ENCODE results near the gene ADRA2B.

Gene ADRA2B

DNA sequence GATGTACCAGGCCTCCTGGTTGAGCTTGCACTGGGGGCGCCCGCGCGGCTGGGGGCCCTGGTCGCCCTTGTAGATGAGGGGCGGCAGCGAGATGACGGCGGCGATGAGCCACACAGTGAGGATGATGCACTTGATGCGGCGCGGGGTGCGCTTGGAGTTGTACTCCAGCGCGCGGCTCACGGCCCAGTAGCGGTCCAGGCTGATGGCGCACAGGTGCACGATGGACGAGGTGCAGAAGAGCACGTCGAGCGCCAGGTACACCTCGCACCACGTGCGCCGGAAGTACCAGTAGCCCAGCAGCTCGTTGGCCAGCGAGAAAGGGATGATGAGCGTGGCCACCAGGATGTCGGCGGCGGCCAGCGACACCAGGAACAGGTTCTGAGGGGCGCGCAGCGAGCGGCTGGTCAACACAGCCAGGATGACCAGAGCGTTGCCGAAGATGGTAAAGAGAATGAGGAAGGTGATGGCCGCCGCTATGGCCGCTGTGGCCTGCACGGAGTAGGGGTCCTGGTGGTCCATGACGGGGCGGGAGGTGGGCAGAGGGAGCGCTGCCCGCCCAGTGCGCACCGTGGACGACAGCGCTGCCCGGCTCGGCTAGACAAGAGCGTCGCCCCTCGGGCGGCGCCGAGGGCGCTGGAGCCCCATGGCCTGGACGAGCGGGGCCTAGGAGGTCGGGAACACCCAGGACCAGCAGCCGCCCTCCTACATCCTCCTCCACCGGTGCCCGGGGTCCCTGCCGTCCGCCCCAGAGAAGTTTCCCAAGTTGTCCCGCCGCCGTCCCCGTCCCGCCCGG is 544 bp downstream of the ADRA2B start:
- DNase-seq, result no peak

DNA sequence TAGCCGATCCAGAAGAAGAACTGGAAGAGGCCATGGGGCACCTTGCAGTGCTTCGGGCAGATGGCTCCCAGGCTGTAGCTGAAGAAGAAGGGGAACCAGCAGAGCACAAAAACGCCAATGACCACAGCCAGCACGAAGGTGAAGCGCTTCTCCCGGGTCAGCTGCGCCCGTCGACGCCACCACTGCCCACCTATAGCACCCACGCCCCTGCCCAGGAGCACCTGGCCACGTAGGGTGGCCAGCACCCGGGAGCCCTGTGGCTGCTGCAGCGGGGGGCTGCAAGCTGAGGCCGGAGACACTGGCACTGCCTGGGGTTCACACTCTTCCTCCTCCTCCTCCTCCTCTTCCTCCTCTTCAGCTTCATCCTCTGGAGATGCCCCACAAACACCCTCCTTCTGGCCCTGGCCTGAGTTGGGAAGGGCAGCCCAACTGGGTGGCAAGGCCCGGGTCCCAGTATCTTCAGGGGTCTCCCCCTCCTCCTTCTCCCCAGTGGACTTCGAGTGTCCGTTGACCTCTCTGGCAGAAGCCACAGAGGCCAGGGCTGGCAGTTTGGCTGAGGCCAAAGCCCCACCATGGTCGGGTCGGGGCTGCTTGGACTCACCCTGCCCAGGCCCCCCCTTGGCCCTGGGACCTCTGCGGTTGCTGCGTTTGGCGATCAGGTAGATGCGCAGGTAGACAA is 1.3 kb downstream of the ADRA2B start:
- DNase-seq, result no peak

DNA sequence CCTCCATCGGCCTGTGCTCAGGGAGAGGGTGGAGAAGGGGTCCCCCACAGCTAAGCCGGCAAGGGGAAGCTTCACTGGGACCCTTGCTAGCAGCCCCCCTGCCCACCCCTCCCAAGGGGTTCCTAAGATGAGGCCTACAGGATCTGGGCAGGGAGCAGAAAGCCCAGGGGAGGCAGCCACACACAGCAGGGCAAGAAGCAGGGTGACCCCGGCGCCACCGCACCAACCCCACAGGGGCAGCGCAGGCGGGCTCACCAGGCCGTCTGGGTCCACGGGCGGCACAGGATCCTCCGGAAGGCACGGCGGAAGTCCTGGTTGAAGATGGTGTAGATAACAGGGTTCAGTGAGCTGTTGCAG is 1.8 kb downstream of the ADRA2B start:
- DNase-seq, result no peak

DNA sequence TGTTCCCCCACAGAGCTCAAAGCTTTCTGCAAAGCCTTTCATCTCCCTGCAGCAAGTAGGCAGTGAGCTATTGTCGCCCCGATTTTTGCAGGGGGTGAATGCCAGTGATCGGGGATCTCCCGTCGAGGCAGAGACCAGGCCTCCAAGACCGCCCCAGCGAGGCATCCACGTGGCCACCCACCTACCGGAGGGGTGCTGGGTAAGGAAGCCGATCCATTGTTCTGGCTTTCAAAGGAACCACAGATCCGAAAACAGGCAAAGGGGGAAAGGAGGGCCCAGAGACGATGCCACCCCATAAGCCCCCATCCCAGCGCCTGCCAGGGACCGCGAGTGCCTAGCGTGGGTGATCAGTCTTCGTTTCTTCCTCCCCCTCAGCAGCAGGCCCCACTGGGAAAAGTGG is 2.4 kb downstream of the ADRA2B start:
- no peak for DNase-seq

DNA sequence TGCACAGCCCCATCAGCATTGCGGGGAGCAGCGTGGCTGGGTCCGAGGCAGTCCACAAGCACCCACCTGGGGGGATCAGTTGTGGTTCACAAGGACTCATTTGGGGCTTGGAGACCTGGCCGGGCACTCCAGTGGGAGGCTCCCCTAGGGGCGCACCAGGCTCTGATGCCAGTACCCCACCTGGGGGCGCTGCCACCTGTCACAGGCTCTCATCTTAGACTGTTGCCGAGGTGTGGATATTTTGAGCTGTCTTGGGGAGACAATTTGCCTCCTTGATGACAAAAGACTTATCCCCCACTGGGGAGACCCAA is 3.0 kb downstream of the ADRA2B start:
- no peak for DNase-seq

DNA sequence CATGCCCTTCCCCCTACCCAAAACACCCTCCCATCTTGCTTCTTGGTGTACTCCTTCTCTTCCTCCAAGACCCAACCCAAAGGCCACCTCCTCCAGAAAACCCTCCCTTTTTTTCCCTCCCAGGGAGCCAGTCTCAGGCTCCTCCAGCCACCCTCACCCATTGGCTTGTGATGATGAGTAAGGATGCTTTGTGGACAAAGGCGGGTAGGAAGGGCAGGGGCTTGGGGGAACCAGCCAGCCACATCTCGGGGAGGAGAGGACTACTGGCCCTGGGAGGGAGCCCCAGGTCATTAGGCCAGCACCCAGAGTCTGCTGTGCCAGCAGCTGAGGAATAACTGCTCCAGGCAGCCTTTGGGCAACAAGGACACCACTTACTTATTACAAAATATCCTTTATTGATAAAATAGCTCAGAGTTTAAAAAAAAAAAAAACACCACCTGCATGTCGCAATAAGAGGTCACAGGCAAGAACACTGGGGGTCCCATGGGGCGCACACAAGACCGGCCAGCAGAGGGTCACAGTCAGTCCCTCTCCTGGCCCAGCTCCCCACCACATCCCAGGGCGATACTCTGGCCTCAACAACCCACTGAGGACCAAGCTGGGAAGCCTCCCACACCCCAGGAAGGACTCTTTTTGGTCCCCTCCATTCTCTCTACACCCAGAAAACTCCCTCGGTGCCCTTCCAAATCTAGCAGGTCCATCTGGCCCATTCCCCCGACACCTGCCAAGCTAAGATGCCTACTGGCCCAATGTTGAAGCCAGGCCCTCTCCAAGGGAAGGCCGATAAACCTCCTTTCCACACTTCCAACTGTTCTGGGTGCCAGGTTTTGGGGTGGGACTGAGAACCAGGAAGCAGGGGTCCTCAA is 3.6 kb downstream of the ADRA2B start:
- no peak for DNase-seq

DNA sequence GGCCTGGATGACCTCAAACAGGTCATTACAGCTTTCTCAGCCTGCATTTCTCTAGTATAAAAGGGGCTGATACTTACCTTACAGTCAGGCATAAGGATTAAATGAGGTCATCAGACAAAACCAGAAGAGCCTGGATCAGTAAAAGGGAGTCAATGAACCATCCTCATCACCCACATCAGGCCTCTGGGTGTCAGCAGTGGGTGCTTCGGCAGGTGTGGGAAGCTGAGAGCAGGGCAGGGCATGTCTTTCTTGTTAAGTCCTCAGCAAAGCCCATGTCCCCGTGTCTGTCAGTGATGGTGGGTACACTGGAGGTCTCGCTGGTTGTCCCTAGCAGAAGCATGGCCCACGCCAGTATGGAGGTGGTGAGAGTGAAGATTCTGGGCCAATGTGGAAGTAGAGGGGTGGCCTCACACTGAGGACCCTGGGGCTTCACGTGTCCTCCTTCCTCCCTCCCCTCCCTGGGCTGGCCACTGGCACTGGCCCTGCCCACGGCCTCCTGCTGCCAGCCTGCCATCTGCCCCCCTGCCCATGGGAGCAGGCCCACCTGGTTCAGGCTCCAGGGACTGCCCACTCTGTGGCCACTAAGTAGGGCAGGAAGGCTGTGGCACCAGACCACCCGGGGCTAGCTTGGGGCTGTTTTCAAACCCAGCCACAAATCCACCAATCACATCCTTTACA is 4.4 kb downstream of the ADRA2B start:
- no peak for DNase-seq

DNA sequence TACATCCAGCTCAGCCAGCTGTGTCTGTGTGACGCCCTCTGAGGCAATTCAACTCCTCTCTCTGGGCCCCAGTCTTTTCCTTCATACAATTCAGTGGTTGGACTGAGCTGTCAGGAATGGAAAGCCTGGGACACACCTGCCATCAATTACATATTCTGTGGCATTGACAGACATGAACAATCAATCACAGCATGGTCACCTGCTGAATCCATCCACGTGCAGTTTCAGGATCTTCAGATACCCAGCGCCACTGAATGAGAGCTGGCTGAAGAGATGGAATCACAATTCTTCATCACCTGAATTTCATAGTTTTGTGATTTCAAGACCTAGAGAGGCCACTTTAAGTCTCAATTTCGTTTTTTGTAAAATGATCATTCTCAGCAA is 5.1 kb downstream of the ADRA2B start:
- DNase-seq, result no peak

DNA sequence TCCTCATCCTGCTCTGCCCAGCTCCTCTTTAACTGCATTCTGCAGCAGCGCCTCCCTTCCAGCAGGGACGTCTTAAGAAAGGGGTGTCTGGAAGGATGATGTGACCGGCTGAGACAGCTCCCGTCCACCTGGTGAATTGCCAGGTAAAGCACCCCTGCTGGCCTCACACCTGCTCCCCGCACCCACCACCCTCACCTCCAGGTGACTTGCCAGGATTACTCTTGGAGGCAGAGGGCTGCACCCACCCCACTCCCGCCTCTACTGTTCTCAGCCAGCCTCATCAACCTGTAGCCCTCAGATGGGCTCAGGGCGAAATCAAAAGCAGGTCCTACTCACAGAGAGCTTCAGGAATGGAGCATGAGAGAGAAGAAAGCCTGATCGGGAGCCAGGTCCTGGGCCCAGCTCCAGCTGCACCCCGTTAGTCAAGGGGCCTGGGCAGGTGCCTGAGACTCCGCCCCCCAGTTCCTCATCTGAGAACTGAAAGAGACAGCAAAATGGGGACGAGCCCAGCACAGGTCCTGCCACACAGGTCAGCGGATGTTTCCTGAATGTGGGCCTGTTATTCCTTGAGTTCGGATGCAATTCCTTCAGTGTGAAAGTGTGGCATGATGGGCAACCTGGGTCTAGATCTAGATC is 5.6 kb downstream of the ADRA2B start:
- no peak for DNase-seq

DNA sequence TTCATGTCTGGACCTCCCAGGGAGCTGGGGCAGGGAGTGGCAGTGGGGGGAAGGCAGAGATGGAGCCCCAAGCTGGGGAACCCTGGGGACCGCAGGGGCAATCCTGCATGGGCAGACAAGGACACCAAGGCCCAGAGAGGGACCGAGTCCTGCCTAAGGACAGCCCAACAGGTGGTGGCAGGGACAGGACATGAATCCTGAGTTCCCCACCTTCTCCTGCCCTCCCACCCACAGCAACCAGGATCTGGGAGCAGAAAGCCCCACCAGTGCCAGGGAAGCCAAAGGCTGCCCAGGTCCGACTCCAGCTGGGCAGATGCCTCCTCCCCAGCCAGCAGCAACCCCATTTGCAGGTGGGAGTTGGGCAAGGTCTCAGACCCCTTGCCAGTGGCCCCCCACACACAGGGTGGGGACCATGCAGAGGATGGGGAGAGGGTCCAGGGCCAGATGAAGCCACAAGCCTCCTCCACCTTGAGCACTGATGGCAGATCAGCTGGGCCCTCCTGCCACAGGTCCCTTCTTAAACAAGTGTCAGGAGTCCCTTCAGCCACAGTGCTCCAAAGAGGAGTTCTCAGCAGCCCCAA is 6.3 kb downstream of the ADRA2B start:
- DNase-seq, result no peak

DNA sequence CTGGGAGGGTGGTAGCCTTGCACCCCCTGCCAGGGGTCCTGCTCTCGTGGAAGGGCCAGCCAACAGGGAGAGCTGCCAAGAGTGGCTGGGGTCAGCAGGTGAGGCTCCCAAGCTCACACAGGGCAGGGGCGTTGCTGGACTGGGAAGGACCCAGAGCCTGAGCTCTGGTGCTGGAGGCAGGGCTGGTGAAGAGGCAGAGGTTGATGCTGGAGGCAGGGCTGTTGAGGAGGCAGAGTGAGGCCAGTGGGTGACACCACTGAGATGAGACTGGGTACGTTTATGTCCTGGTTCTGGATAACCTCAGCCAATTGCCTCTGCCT is 7.0 kb downstream of the ADRA2B start:
- DNase-seq, result no peak

DNA sequence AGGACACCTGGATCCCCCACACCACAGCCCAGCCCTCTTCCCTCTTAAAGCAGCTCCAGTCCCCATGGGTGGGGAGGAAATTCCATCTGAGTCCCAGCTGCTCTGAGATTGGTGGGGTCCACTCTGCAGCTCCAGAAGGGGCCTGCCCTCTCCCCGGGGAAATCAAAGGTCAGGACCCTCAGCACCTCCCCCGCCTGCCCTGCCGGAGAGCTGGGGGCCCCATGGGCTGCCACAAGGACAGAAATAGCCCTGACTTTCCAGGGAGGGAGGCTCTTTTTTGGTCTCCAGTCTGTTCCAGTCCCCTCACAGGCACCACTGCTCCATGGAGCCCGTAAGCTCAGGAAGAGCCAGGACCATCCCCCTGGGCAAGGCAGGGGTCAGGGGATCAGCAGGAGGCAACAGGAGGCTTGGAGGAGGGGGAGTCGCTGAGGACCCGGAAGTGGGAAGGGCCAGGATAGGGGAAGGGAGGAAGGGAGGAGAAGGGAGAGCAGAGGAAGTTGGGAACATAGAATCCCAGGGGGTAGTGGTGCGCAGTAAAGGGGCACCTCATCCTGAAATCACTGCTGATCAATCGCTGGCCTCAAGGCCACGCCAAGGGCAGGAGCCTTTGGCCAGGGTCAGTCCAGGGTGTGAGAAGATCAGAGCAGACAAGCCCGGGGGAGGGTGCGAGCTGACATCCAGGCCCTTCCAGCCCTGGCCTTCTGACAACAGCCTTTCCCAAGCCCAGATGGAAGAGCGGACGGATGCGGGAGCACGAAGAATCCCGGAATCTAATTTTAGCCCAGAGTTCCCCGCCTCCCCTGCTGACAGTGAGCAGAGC is 7.6 kb downstream of the ADRA2B start:
- no peak for DNase-seq

DNA sequence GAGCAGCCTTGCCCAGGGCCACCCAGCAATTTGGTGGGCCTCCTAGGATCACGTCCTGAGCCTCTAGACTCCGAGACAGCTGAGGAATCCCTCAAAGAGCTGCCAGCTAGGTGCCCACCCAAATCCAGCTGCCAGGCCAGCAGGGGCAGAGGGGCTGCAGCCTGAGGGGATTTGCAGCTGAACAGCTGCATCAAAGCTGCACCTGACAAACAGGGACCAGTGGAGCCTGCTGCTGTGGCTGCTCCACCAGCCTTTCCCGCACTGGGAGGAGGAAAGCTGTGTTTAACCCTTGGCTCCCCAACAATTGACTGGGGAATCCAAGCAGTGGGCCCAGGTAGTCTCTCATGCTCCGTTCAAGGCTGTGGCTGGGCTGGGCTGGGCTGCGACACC is 8.2 kb downstream of the ADRA2B start:
- no peak for DNase-seq

DNA sequence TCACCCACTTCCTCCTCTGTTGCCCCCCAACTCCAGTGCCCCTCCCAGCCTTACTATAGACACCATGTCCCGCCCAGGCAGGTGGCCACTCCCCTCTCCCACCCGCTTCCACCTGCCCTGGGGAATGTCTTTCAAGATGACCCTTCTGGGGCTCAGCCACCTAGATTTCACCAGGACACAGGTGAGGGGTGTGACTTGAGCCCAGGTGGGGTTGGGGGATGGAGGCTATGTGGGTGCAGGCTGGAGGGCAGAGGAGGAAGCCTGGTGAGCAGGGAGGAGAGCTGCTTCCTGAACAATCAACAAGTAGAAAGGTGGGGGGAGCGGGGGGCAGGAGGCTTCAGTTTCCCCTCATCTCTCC is 8.7 kb downstream of the ADRA2B start:
- DNase-seq, result no peak

DNA sequence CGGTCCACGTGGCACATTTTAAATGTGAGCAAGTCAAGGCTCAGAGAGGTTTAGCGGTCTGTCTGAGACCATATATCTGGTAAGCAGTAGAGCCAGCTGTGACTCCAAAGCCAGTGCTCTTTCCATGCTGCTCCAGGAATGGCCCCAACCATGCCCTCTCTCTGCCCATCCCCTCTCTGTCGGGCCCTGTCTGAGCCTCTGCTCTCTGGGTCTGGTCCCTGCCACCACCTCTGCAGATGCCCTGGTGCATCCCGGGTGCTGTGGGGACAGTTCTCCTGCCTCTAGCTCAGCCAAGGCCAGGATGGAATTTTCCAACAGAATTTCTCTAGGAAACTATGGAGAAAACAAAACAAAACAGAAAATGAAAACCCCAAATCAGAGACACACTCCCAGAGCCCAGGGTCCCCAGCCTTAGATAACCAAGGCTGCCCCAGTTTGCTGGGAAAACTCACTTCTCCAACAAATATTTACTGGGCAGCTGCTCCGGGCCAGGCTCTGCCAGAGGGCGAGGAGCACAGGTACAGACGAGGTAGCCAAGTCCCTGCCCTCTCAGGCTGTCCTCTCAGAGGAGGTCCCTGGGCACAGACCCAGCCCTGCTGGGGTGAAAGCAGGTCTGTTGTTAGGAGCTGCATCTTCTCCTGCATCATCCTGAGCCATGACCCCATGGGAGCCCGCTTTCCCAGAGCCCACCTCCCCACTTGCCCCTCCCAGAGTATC is 9.2 kb downstream of the ADRA2B start:
- DNase-seq, result no peak

DNA sequence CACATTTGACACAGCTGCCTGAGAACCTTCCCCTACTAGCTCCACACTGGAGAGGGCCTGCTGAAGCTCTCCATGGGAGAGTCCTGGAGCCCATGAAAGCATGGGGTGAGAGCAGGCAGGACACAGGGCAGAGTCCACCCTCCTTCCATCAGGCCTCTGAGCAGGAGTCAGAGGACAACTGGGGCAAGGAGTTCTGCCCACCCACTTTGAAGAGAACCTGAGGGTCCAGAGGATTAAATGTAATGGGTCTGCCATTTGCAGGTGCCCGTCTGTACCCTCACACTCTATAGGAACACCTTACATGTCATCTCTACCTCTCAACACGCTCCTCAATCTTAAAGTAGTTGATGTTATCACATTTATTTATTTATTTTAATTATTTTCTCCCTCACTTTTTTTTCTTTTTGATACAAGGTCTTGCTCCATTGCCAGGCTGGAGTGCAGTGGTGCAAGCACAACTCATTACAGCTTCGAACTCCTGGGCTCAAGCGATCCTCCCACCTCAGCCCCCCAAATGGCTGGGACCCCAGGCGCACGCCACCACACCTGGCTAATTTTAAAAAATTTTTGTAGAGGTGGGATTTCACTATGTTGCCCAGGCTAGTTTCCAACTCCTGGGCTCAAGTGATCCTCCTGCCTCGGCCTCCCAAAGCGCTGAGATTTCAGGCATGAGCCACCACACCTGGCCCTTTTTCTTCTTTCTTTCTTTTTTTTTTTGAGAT is 10.2 kb downstream of the ADRA2B start:
- no peak for DNase-seq

DNA sequence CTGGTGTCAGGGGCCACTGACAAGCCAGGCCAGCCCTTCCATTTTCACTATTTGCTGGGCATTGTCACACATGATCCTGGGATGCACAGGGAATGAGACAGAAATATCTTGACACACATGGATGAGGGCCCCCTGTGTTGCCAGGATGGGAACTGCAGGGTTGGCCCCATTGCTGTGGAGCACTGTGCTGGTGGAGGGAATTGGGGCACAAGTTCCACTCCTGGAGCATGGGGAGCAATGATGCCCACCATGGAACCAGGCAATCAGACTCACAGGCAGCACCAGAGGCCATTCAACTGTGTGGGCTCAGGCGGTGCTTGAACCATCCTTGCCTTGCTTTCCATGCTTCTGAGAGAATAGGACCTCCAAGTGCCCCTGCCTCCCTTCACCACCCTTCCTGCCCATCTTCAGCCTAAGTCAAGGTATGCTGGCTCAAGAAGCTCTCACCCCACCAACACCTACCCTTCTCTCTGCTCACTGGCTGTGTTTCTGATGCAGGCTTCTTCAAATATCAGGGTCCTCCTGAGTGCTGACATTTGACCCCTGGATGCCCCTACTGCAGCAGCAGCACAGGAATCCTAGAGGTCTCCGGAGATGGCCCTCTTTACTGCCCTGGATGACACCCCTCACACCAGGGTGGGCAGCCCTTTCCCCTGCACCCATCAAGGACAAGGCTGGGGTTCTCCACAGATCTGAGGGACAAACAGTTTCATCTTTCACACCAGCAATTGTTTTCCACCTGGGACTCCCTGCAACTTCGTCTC is 11.0 kb downstream of the ADRA2B start:
- DNase-seq, result no peak

DNA sequence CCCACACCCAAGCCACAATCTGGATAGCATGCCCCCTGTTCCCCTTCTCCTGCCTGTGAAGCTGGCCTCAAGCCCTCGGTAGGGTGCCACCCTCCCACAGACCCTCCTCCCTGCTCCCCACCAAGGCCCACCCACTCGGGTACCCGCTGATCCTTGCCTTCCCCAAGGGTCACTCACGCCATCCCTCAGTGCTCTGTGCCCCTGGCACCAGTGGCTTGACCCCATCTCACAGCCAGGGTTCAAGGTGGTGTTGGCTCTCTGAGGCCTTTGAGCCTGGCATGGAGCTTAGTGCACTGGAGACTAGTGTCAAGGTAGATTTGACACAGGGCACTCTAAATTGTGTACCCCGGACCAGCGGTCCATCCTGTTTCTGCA is 11.9 kb downstream of the ADRA2B start:
- DNase-seq, result no peak

DNA sequence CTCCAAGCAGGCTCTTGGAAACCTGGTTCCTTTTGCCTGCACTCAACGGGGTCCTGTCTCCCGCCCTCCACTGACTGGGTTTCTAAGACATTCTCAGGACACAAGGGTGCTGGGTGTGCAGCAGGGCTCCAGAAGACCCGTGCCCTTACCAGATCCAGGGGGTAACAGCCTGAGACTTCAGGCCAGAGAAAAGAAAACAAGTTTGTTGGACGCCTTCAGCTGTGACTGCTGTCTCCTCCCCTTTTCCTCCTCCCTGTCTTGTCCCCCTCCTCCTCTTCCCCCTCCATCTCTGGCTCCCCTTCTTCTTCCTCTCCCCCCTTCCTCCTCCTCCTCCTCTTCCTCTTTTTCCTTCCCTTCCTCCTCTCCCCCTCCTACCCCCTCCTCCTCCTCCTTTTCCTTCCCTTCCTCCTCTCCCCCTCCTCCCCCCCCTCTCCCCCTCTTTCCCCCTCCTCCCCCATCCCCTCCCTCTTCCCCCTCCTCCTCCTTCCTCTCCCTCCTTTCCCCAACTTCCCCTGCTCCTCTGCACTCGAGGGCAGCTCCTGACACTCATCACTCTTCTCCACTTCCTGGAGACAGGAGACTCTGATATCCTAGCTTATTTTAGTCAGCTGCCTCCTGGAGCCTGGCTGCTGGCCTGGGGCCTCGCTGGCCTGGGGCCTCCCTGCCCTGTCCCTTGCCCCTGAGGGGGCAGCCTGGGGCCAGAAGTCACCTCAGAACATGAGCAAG is 12.4 kb downstream of the ADRA2B start:
- DNase-seq, result no peak
